Sigmoid colon (tissue), 7 donors: ENCODE measurements around the gene TXNL4A. TPM values are rescaled to one million over a fixed set of nuclear protein-coding genes. Genes with fewer than 3 reads are reported as not detected.
"Not testable (repeated sequence)": the region's sequence is repeated elsewhere in the genome, so short reads cannot be mapped to it uniquely, and the experiment has no call there.

Source experiments
- DNase-seq: peaks from one replicate; pipeline ENCODE4 v3.0.0-alpha.2; 2019
- H3K27ac ChIP-seq, 4 donors: fragments of 200-600 bp; sonication (generic); one replicate each; pipeline ENCODE4 v1.5.1; 2016 to 2019; ENCODE audit warnings: mild to moderate bottlenecking in 1 of 4
- H3K27me3 ChIP-seq, 3 donors: fragments of 200-600 bp; sonication (generic); one replicate each; pipeline ENCODE4 v1.5.1; 2019; ENCODE audit warnings: mild to moderate bottlenecking in 1 of 3
- H3K36me3 ChIP-seq, 4 donors: fragments of 200-600 bp; sonication (generic); one replicate each; pipeline ENCODE4 v1.5.1; 2016 to 2019
- H3K4me1 ChIP-seq, 4 donors: fragments of 200-600 bp; sonication (generic); one replicate each; pipeline ENCODE4 v1.5.1; 2017 to 2019
- H3K4me3 ChIP-seq, 4 donors: fragments of 200-600 bp; sonication (generic); one replicate each; pipeline ENCODE4 v1.5.1; 2017 to 2019; ENCODE audit warnings: mild to moderate bottlenecking in 2 of 4, moderate library complexity in 1 of 4
- H3K9me3 ChIP-seq, 4 donors: fragments of 200-600 bp in 3 of 4; sonication (generic) in 3 of 4; one replicate each; pipeline versions ENCODE4 v1.5.1 to v1.6.1; 2013 to 2019
- EP300 ChIP-seq, 4 donors: sonication (generic); formaldehyde crosslinking; IDR thresholded peaks; one replicate each; pipeline ENCODE4 v1.6.1; 2017; ENCODE audit warnings: antibody characterized with exemption in 4 of 4
- POLR2A ChIP-seq, 2 donors: fragments of 450-650 bp; IDR thresholded peaks; one replicate each; pipeline ENCODE4 v1.6.1; 2016; ENCODE audit warnings: antibody characterized with exemption in 2 of 2, mild to moderate bottlenecking in 2 of 2, moderate library complexity in 2 of 2
- POLR2AphosphoS5 ChIP-seq, 4 donors: sonication (generic); formaldehyde crosslinking; IDR thresholded peaks; one replicate each; pipeline ENCODE4 v1.6.1; 2017; ENCODE audit warnings: antibody characterized with exemption in 4 of 4
- WGBS, 2 donors: extraction: QIAGEN DNeasy Blood & Tissue Kit; methylation state at CpG; one replicate each; pipeline ENCODE4 v1.1.7; 2013; 5-methylcytosine and 5-hydroxymethylcytosine counted together
- intact Hi-C: fragments of 100-400 bp; cut with DNase I; formaldehyde crosslinking; loops from one replicate; pipeline ENCODE4 v1.15.1; 2023
- polyA plus RNA-seq, 3 donors: library from polyadenylated mRNA; stranded (reverse); fragments of 200-250 nt; gene quantifications; one replicate each; pipeline ENCODE4 v1.2.3, GENCODE V29; 2013
- total RNA-seq, 4 donors: library from RNA; depleted of rRNA; stranded (reverse); fragments of >200 nt; gene quantifications; one replicate each; pipeline ENCODE4 v1.1.0, GENCODE V29; 2016
- TF ChIP-seq, protein P1 (sequence below), 4 experiments: fragments of 450-650 bp in 3 of 4; fragments of 200-600 bp in 1 of 4; IDR thresholded peaks; one replicate each; pipeline ENCODE4 v1.5.1; 2016 to 2019; ENCODE audit warnings: antibody characterized with exemption in 4 of 4, mild to moderate bottlenecking in 3 of 4, moderate library complexity in 2 of 4
- donor health status: healthy with polysubstance abuse.
- donor health status: Bipolar disorder and iron deficiency.
- donor health status: healthy.

The TXNL4A gene
- total and polyA plus RNA-seq, 7 donors = 16.9 to 85.3 (median 32.9) TPM

DNA sequence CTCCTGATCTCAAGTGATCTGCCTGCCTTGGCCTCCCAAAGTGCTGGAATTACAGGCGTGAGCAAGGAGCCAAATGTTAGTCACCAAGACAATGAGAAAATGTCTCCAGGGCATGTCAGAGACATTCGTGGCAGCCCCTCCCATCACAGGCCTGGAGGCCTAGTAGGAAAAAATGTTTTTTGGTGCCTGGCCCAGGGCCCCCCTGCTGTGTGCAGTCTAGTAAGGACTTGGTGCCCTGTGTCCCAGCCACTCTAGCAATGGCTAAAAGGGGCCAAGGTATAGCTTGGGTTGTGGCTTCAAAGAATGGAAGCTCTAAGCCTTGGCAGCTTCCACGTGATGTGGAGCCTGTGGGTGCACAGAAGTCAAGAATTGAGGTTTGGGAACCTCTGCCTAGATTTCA lies 12.5 kb upstream of the TXNL4A start:
- H3K9me3 ChIP-seq = peaks cover 0 to 12% (median 0%) of the 10 kb centered on the region in 4 donors
- 82 to 90% methylated on average over 3 of the region's 3 CpGs for WGBS, 2 donors
- no peak overlapping the region for H3K4me3 ChIP-seq
- TF ChIP-seq, protein P1, sequence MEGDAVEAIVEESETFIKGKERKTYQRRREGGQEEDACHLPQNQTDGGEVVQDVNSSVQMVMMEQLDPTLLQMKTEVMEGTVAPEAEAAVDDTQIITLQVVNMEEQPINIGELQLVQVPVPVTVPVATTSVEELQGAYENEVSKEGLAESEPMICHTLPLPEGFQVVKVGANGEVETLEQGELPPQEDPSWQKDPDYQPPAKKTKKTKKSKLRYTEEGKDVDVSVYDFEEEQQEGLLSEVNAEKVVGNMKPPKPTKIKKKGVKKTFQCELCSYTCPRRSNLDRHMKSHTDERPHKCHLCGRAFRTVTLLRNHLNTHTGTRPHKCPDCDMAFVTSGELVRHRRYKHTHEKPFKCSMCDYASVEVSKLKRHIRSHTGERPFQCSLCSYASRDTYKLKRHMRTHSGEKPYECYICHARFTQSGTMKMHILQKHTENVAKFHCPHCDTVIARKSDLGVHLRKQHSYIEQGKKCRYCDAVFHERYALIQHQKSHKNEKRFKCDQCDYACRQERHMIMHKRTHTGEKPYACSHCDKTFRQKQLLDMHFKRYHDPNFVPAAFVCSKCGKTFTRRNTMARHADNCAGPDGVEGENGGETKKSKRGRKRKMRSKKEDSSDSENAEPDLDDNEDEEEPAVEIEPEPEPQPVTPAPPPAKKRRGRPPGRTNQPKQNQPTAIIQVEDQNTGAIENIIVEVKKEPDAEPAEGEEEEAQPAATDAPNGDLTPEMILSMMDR (IDR thresholded peaks at IDR 0.05) = no peak
- TF ChIP-seq POLR2AphosphoS5 (IDR thresholded peaks at IDR 0.05) (no peak), EP300 (IDR thresholded peaks at IDR 0.05) (no peak), POLR2A (IDR thresholded peaks at IDR 0.05) (no peak)
- DNase-seq = no peak
- H3K27me3 ChIP-seq = no peaks in the 10 kb centered on the region
- H3K4me1 ChIP-seq = no peaks in the 10 kb centered on the region
- H3K27ac ChIP-seq = no peak overlapping the region
- intact Hi-C loops = no loop called here
- no peaks in the 10 kb centered on the region for H3K36me3 ChIP-seq

DNA sequence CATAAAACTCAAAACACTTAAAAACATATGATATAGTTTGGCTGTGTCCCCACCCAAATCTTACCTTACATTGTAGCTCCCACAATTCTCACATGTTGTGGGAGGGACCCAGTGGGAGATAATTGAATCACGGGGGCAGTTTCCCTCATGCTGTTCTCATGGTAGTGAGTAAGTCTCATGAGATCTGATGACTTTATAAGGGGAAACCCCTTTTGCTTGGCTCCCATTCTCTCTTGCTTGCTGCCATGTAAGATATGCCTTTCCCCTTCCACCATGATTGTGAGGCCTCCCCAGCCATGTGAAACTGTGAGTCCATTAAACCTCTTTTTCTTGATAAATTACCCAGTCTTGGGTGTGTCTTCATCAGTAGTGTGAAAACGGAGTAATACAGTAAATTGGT lies 11.3 kb upstream of the TXNL4A start:
- DNase-seq, H3K27ac ChIP-seq, intact Hi-C loops, H3K36me3 ChIP-seq, H3K4me3 ChIP-seq, H3K4me1 ChIP-seq, H3K27me3 ChIP-seq: not testable (repeated sequence)
- peaks cover 0 to 12% (median 0%) of the 10 kb centered on the region in 4 donors for H3K9me3 ChIP-seq
- WGBS, 2 donors = 86 to 91% methylated on average over 2 of the region's 2 CpGs

DNA sequence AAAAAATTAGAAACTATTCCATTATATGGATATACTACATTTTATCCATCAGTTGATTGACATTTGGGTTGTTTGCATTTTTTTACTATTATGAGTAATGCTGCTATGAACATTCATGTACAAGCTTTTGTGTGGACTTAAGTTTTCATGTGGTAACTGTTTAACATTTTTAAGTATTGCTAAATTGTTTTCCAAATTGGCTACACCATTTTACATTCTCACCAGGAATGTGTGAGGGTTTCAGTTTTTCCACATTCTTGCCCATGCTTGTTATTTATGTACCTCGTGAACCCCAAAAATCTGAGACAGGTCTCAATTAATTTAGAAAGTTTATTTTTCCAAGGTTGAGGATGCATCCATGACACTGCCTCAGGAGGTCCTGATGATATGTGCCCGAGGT lies 3.1 kb upstream of the TXNL4A start:
- intact Hi-C loops = no loop called here
- Histone ChIP-seq H3K9me3 (no peaks in the 10 kb centered on the region), H3K27ac (no peak overlapping the region), H3K4me1 (peaks cover 0 to 20% (median 18%) of the 10 kb centered on the region in 4 donors), H3K36me3 (no peaks in the 10 kb centered on the region), H3K27me3 (no peaks in the 10 kb centered on the region), H3K4me3 (no peak overlapping the region)
- TF ChIP-seq, protein P1 (IDR thresholded peaks at IDR 0.05) = no peak
- TF ChIP-seq POLR2AphosphoS5 (IDR thresholded peaks at IDR 0.05) = no peak
- no peak for TF ChIP-seq POLR2A (IDR thresholded peaks at IDR 0.05)
- TF ChIP-seq EP300 (IDR thresholded peaks at IDR 0.05) = no peak
- WGBS, 2 donors = 92 to 94% methylated on average over 2 of the region's 2 CpGs
- DNase-seq = no peak

DNA sequence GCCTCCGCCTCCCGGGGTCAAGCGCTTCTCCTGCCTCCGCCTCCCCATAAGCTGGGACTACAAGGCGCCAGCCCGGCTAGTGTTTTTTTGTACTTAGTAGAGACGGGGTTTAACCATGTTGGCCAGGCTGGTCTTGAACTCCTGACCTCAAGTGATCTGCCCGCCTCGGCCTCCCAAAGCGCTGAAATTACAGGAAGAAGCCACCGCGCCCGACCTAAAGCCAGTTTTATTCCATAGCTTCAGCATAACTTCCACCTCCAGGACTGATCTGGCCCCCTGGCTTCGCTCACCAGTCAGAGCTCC lies 783 bp upstream of the TXNL4A start:
- Histone ChIP-seq H3K36me3 (peaks cover 0 to 7% (median 0%) of the 10 kb centered on the region in 4 donors), H3K27ac (peak overlapping the region; percentile 91 to 98 (median 96)), H3K27me3 (no peaks in the 10 kb centered on the region), H3K4me1 (peaks cover 3 to 24% (median 22%) of the 10 kb centered on the region in 4 donors), H3K9me3 (no peaks in the 10 kb centered on the region), H3K4me3 (peak overlapping the region; percentile 79 to 96 (median 90))
- WGBS, 2 donors = 21 to 51% methylated on average over 14 of the region's 14 CpGs
- no peak for DNase-seq
- TF ChIP-seq EP300 (IDR thresholded peaks at IDR 0.05) (no peak), POLR2AphosphoS5 (IDR thresholded peaks at IDR 0.05) (no peak), POLR2A (IDR thresholded peaks at IDR 0.05) (no peak)
- TF ChIP-seq, protein P1 (IDR thresholded peaks at IDR 0.05) = no peak
- intact Hi-C loops = loop anchor here (1.0 to 5.0 kb wide), 3 partner anchors 21 to 118 kb away; partner anchors contain the start of gene ADNP2

- intact Hi-C loops = loop anchor here (1.0 to 5.0 kb wide), 3 partner anchors 41 to 119 kb away; partner anchors contain the start of gene ADNP2
- H3K4me3 ChIP-seq = peak overlapping the region; percentile 79 to 96 (median 90)
- 0% methylated on average over 48 of the region's 48 CpGs for WGBS, 2 donors
- DNase-seq = peak; percentile 74
- peak overlapping the region; percentile 91 to 98 (median 96) for H3K27ac ChIP-seq
- H3K27me3 ChIP-seq = no peaks in the 10 kb centered on the region
- peaks cover 3 to 26% (median 23%) of the 10 kb centered on the region in 4 donors for H3K4me1 ChIP-seq
- H3K9me3 ChIP-seq = no peaks in the 10 kb centered on the region
- H3K36me3 ChIP-seq = peaks cover 0 to 7% (median 0%) of the 10 kb centered on the region in 4 donors
- TF ChIP-seq POLR2A (IDR thresholded peaks at IDR 0.05) (no peak), EP300 (IDR thresholded peaks at IDR 0.05) (no peak), POLR2AphosphoS5 (IDR thresholded peaks at IDR 0.05) (no peak)
- TF ChIP-seq, protein P1 (IDR thresholded peaks at IDR 0.05) = no peak
Measured at GRCh38 chr18:79988071-79988450, 302 bp downstream of the TXNL4A start.
